Activated naive CD4-positive, alpha-beta T cell treated with anti-CD3 and anti-CD28 coated beads, Interleukin-2, amount 10 ng/mL, durations not matched to agents 7 days and 5 days (primary cell): ENCODE results near the gene SULT1C4.
"Not testable (repeated sequence)": the region's sequence is repeated elsewhere in the genome, so short reads cannot be mapped to it uniquely, and the experiment has no call there.

Experiments
- CTCF ChIA-PET: fragments of 350-600 bp; sonication (Branson Sonifier 250); formaldehyde crosslinking; loops from one replicate; lab custom pipeline; 2021; ENCODE audit warnings: antibody characterized with exemption; lab: Charles Lee
- DNase-seq: peaks from one replicate; pipeline ENCODE4 v3.0.0-alpha.2; 2020
- H3K27ac Mint-ChIP-seq: one replicate; pipeline ENCODE4 v1.8.0; 2021; ENCODE audit warnings: mild to moderate bottlenecking, moderate library complexity, mixed read lengths
- H3K27me3 Mint-ChIP-seq: one replicate; pipeline ENCODE4 v1.8.0; 2021; ENCODE audit warnings: mild to moderate bottlenecking, mixed read lengths
- H3K36me3 Mint-ChIP-seq: one replicate; pipeline ENCODE4 v1.8.0; 2021; ENCODE audit warnings: mixed read lengths
- H3K4me1 Mint-ChIP-seq: one replicate; pipeline ENCODE4 v1.8.0; 2021; ENCODE audit warnings: mixed read lengths
- H3K4me3 Mint-ChIP-seq: one replicate; pipeline ENCODE4 v1.8.0; 2021; ENCODE audit warnings: mild to moderate bottlenecking, moderate library complexity, mixed read lengths
- H3K9me3 Mint-ChIP-seq: one replicate; pipeline ENCODE4 v1.8.0; 2021; ENCODE audit warnings: mixed read lengths

SULT1C4 gene

DNA sequence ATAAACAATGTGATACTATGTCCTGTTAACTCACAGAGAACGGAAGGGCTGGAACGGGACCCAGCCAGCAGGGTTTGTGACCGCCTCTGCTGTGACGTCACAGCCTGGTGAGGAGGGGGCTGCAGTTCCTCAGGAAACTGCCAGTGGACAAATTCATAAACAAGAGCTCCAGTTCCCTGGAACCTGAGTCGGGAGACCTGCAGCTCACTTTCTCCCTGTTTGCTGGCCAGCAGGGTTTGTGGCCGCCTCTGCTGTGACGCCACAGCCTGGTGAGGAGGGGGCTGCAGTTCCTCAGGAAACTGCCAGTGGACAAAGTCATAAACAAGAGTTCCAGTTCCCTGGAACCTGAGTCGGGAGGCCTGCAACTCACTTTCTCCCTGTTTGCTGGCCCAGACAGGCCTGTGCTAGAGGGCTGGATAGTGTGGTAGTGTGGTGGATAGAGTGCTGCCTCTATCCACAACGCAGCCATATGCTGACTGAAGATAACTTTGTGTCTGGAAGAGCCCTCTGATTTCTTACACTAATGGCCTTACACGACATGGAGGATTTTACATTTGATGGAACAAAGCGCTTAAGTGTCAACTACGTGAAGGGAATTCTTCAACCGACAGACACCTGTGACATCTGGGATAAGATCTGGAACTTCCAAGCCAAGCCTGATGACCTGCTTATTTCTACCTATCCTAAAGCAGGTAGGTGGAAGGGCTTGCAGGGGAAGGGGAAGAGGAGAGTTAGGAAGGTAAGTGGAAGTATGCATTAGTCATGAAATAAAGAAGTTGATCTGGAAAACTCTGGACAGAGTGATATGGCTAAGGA is at the start of gene SULT1C4:
TSS of gene SULT1C4 (plus strand) at position 140 of the 816 bp plus-strand sequence. CDS start at position 524, 384 bp downstream.
- peaks cover 6% of the 10 kb centered on the region for H3K27me3 Mint-ChIP-seq
- CTCF ChIA-PET: no interaction called here
- H3K4me3 Mint-ChIP-seq: no peak within 1 kb of the TSS
- H3K4me1 Mint-ChIP-seq: no peaks in the 10 kb centered on the region
- no peak within 1 kb of the TSS for H3K27ac Mint-ChIP-seq
- H3K36me3 Mint-ChIP-seq: no peaks in the 10 kb centered on the region
- no peak for DNase-seq
- H3K9me3 Mint-ChIP-seq: no peaks in the 10 kb centered on the region

DNA sequence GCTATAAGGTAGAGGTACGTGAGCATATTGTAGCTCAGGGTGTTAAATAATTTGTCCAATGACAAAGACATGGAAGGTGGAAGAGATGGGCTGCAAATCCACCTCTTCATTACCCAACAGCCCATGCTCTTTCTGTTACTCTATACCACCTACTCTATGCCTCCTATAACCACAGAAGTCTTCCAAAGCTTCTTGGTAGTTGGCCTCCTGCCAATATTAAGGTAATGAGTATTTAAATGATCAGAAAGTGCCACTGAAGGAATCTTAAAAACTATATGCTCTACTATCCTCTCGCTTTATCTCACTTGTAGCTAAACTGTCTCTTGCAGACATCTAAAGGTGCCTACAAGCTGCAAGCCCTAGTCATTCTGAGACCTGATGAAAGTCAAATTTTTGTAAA is 48.0 kb upstream of the SULT1C4 start:
- no peak overlapping the region for H3K27ac Mint-ChIP-seq
- no peak overlapping the region for H3K4me3 Mint-ChIP-seq
- no peaks in the 10 kb centered on the region for H3K36me3 Mint-ChIP-seq
- no peaks in the 10 kb centered on the region for H3K4me1 Mint-ChIP-seq
- CTCF ChIA-PET: no interaction called here
- no peak for DNase-seq
- peaks cover 10% of the 10 kb centered on the region for H3K27me3 Mint-ChIP-seq
- no peaks in the 10 kb centered on the region for H3K9me3 Mint-ChIP-seq

GRCh38 chr2:108330979-108331378 is 46.8 kb upstream of the SULT1C4 start:
- no peaks in the 10 kb centered on the region for H3K9me3 Mint-ChIP-seq
- no peak overlapping the region for H3K27ac Mint-ChIP-seq
- no peak for DNase-seq
- H3K36me3 Mint-ChIP-seq: no peaks in the 10 kb centered on the region
- H3K4me3 Mint-ChIP-seq: no peak overlapping the region
- no peaks in the 10 kb centered on the region for H3K4me1 Mint-ChIP-seq
- CTCF ChIA-PET: no interaction called here
- peaks cover 6% of the 10 kb centered on the region for H3K27me3 Mint-ChIP-seq

GRCh38 chr2:108345951-108346350 is 31.8 kb upstream of the SULT1C4 start:
- CTCF ChIA-PET: no interaction called here
- H3K36me3 Mint-ChIP-seq: no peaks in the 10 kb centered on the region
- no peak for DNase-seq
- H3K4me3 Mint-ChIP-seq: no peak overlapping the region
- H3K4me1 Mint-ChIP-seq: no peaks in the 10 kb centered on the region
- no peaks in the 10 kb centered on the region for H3K9me3 Mint-ChIP-seq
- no peak overlapping the region for H3K27ac Mint-ChIP-seq
- H3K27me3 Mint-ChIP-seq: peaks cover 22% of the 10 kb centered on the region

- no peaks in the 10 kb centered on the region for H3K9me3 Mint-ChIP-seq
- H3K27ac Mint-ChIP-seq: no peak overlapping the region
- H3K4me1 Mint-ChIP-seq: no peaks in the 10 kb centered on the region
- CTCF ChIA-PET: no interaction called here
- H3K36me3 Mint-ChIP-seq: no peaks in the 10 kb centered on the region
- peaks cover 16% of the 10 kb centered on the region for H3K27me3 Mint-ChIP-seq
- no peak for DNase-seq
- no peak overlapping the region for H3K4me3 Mint-ChIP-seq
Observed at GRCh38 chr2:108346827-108347226, 30.9 kb upstream of the SULT1C4 start.

DNA sequence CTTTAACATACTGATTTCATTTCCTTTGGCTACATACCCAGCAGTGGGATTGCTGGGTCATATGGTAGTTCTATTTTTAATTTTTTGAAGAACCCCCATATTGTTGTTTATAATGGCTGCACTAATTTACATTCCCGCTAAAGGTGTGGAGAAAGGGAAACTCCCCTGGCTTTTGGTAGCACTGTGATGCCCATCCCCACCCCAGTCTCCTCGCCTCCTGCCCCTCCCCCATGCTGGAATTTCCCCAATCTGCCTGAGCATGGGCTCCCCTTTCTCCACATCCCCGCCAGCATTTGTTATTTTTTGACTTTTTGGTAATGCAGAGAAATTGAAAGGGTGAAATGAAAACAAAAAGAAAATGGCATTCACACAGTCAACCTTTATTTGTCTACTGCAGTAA is 30.0 kb upstream of the SULT1C4 start:
- no peaks in the 10 kb centered on the region for H3K36me3 Mint-ChIP-seq
- no peaks in the 10 kb centered on the region for H3K4me1 Mint-ChIP-seq
- DNase-seq: no peak
- no peaks in the 10 kb centered on the region for H3K9me3 Mint-ChIP-seq
- peaks cover 24% of the 10 kb centered on the region for H3K27me3 Mint-ChIP-seq
- no peak overlapping the region for H3K4me3 Mint-ChIP-seq
- H3K27ac Mint-ChIP-seq: no peak overlapping the region
- CTCF ChIA-PET: interaction anchor here (0.9 kb wide), 1 partner anchor 236 kb away, joined by 3 read pairs; no protein-coding TSS in a partner anchor

DNA sequence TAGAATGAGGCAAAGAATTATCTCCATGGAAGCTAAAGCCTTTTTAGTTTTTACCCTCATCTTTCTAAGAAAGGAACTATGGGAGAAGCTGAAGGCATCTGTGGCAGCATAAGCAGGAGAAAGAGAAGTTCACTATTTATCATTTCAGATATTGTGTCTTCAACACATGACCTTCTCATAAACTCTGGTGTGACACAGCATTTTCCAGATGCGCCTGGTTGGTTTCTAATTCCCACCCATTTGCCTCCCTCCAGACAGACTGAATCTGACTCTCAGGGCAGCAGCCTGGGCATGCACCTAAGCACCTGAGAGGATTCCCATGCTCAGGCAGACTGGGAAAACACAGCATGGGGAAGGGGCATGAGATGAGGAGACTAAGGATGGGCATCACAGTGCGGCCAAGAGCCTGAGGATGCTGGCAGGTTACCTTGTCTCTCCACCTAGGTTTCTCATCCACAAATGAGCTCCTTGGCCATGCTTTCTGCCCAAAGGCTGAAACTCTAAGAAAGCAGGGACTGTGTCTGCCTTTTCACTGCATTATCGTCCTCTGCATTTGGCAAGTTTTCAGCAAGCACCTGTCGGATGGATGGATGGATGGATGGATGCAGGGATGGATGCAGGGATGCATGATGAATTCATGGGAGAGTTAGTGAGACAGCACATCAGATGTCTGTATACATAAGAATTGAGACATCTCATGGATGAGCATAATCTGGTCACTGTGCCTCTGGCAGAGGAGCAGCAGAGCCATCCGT is 28.8 kb upstream of the SULT1C4 start:
- H3K4me1 Mint-ChIP-seq: no peaks in the 10 kb centered on the region
- no peaks in the 10 kb centered on the region for H3K36me3 Mint-ChIP-seq
- DNase-seq: no peak
- H3K27ac Mint-ChIP-seq: no peak overlapping the region
- peaks cover 28% of the 10 kb centered on the region for H3K27me3 Mint-ChIP-seq
- CTCF ChIA-PET: interaction anchor here (0.9 kb wide), 1 partner anchor 235 kb away, joined by 3 read pairs; no protein-coding TSS in a partner anchor
- H3K4me3 Mint-ChIP-seq: no peak overlapping the region
- H3K9me3 Mint-ChIP-seq: no peaks in the 10 kb centered on the region

- H3K4me1 Mint-ChIP-seq: no peaks in the 10 kb centered on the region
- no peaks in the 10 kb centered on the region for H3K36me3 Mint-ChIP-seq
- H3K4me3 Mint-ChIP-seq: no peak overlapping the region
- CTCF ChIA-PET: no interaction called here
- H3K27ac Mint-ChIP-seq: no peak overlapping the region
- no peaks in the 10 kb centered on the region for H3K9me3 Mint-ChIP-seq
- no peak for DNase-seq
- H3K27me3 Mint-ChIP-seq: peaks cover 28% of the 10 kb centered on the region
Observed at GRCh38 chr2:108349571-108349928, 28.2 kb upstream of the SULT1C4 start.

DNA sequence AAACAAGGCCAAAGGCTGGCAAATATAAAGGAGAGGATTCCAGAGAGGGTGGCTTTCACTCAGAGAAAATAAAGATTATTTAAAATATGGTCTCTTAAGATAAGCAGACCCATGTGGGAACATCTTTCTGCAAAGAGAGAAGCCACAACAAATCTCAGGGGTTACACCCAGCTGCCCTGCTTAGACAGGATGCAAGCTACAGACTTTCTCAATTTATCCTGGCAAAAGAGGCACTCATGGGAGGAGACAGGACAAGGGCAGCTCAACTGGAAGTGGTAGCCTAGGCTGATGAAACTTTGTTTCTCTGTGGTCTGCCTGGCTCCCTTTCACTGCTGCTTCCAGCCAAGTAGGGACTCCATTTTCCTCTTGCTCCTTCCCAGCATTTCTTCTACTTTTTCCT is 25.9 kb upstream of the SULT1C4 start:
- no peaks in the 10 kb centered on the region for H3K4me1 Mint-ChIP-seq
- H3K9me3 Mint-ChIP-seq: no peaks in the 10 kb centered on the region
- no peak for DNase-seq
- no peaks in the 10 kb centered on the region for H3K36me3 Mint-ChIP-seq
- H3K4me3 Mint-ChIP-seq: no peak overlapping the region
- peaks cover 24% of the 10 kb centered on the region for H3K27me3 Mint-ChIP-seq
- no peak overlapping the region for H3K27ac Mint-ChIP-seq
- CTCF ChIA-PET: interaction anchor here (1.3 kb wide), 1 partner anchor 233 kb away, joined by 5 read pairs; no protein-coding TSS in a partner anchor

DNA sequence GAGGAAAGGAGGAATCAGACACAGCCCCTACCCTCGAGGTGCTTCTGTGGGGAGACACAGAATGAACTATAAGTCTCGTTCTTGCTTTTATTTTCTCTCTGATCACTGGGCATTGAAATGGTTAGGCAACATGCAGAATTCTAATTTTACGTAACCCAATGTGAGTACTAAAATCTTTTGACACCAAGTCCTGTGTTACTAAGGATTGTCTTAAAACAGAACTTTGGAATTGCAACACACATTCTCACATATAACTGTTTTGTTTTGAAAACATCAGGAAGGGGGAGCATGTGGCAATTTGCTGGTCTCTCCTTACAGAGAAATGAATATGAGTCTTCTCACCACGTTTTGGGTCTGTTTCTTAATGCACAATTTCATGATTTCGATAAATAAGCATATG is 23.6 kb upstream of the SULT1C4 start:
- CTCF ChIA-PET: no interaction called here
- Mint-ChIP-seq H3K27ac (no peak overlapping the region), H3K36me3 (no peaks in the 10 kb centered on the region), H3K27me3 (peaks cover 19% of the 10 kb centered on the region), H3K4me1 (no peaks in the 10 kb centered on the region), H3K9me3 (no peaks in the 10 kb centered on the region), H3K4me3 (no peak overlapping the region)
- no peak for DNase-seq

GRCh38 chr2:108355906-108356734 is 21.6 kb upstream of the SULT1C4 start:
- Mint-ChIP-seq H3K27ac (no peak overlapping the region), H3K4me3 (no peak overlapping the region), H3K36me3 (no peaks in the 10 kb centered on the region), H3K4me1 (no peaks in the 10 kb centered on the region), H3K27me3 (peaks cover 20% of the 10 kb centered on the region), H3K9me3 (no peaks in the 10 kb centered on the region)
- no peak for DNase-seq
- CTCF ChIA-PET: no interaction called here

GRCh38 chr2:108359336-108359735 is 18.4 kb upstream of the SULT1C4 start:
- H3K27ac Mint-ChIP-seq, CTCF ChIA-PET, H3K4me3 Mint-ChIP-seq, H3K4me1 Mint-ChIP-seq, DNase-seq, H3K9me3 Mint-ChIP-seq, H3K36me3 Mint-ChIP-seq: not testable (repeated sequence)
- H3K27me3 Mint-ChIP-seq: peaks cover 18% of the 10 kb centered on the region

- H3K9me3 Mint-ChIP-seq: no peaks in the 10 kb centered on the region
- H3K4me1 Mint-ChIP-seq: no peaks in the 10 kb centered on the region
- H3K4me3 Mint-ChIP-seq: no peak overlapping the region
- H3K36me3 Mint-ChIP-seq: no peaks in the 10 kb centered on the region
- no peak overlapping the region for H3K27ac Mint-ChIP-seq
- no peak for DNase-seq
- CTCF ChIA-PET: no interaction called here
- H3K27me3 Mint-ChIP-seq: peaks cover 18% of the 10 kb centered on the region
Observed at GRCh38 chr2:108360776-108361468, 16.8 kb upstream of the SULT1C4 start.
